ENCODE measurements around the gene NFS1.
A peak's percentile ranks its signal among the peaks of the same experiment; 100 is the strongest.

The NFS1 gene

GRCh38 chr20:35669221-35669620 is 29.9 kb downstream of the NFS1 start:
- DNase-seq = no peak

GRCh38 chr20:35665949-35666288 is 33.2 kb downstream of the NFS1 start:
- DNase-seq = no peak

GRCh38 chr20:35664466-35665206 is 34.5 kb downstream of the NFS1 start, which contains the start of the genes CPNE1 and RBM12:
CPNE1 (minus strand) TSS chr20:35664900; CDS start chr20:35632923, 31,977 bp downstream.
RBM12 (minus strand) TSS chr20:35664900; CDS start chr20:35655322, 9,578 bp downstream.
- peak; percentile 95 for DNase-seq

GRCh38 chr20:35663516-35664465 is 35.4 kb downstream of the NFS1 start:
- DNase-seq = peak; percentile 68

- DNase-seq = peak; percentile 59
Measured at GRCh38 chr20:35662551-35662950, 36.6 kb downstream of the NFS1 start.

- DNase-seq = no peak
Measured at GRCh38 chr20:35661908-35662307, 37.2 kb downstream of the NFS1 start.

GRCh38 chr20:35661053-35661452 is 38.1 kb downstream of the NFS1 start:
- peak; percentile 53 for DNase-seq

GRCh38 chr20:35660122-35660937 is 38.8 kb downstream of the NFS1 start:
- DNase-seq = peak; percentile 44

GRCh38 chr20:35657271-35657670 is 41.9 kb downstream of the NFS1 start:
- no peak for DNase-seq

- no peak for DNase-seq
Measured at GRCh38 chr20:35654415-35654814, 44.7 kb downstream of the NFS1 start.

- no peak for DNase-seq
Measured at GRCh38 chr20:35653893-35654292, 45.3 kb downstream of the NFS1 start.

GRCh38 chr20:35653430-35653734 is 45.8 kb downstream of the NFS1 start:
- DNase-seq = no peak

GRCh38 chr20:35652641-35653429 is 46.3 kb downstream of the NFS1 start:
- no peak for DNase-seq

GRCh38 chr20:35651958-35652357 is 47.2 kb downstream of the NFS1 start:
- no peak for DNase-seq

- no peak for DNase-seq
Measured at GRCh38 chr20:35650632-35651031, 48.5 kb downstream of the NFS1 start.

- DNase-seq = no peak
Measured at GRCh38 chr20:35648836-35649235, 50.3 kb downstream of the NFS1 start.

- DNase-seq = no peak
Measured at GRCh38 chr20:35644806-35645205, 54.3 kb downstream of the NFS1 start.

- DNase-seq = no peak
Measured at GRCh38 chr20:35643045-35643444, 56.1 kb downstream of the NFS1 start.

- no peak for DNase-seq
Measured at GRCh38 chr20:35641743-35642142, 57.4 kb downstream of the NFS1 start.

GRCh38 chr20:35640724-35641123 is 58.4 kb downstream of the NFS1 start:
- no peak for DNase-seq

GRCh38 chr20:35638751-35639150 is 60.4 kb downstream of the NFS1 start:
- no peak for DNase-seq

- DNase-seq = no peak
Measured at GRCh38 chr20:35637276-35637675, 61.9 kb downstream of the NFS1 start.
